Memory B cell (primary cell): ENCODE measurements around the gene SAG.

Source experiments
- ATAC-seq: fragments of 150-1000 bp; cut with Tn5 transposase; 2 replicates; pipeline ENCODE4 v1.10.0; 2021; ENCODE audit warnings: low read depth, mild to moderate bottlenecking, moderate library complexity
- DNase-seq, 2 donors: peaks; one replicate each; pipeline ENCODE4 v3.0.0; 2022; ENCODE audit warnings: low spot score in 2 of 2
- H3K27ac Mint-ChIP-seq: one replicate; pipeline ENCODE4 v1.8.0; 2022; ENCODE audit warnings: mild to moderate bottlenecking, moderate library complexity, mixed read lengths
- H3K27me3 Mint-ChIP-seq: one replicate; pipeline ENCODE4 v1.8.0; 2022; ENCODE audit warnings: mixed read lengths
- H3K36me3 Mint-ChIP-seq: one replicate; pipeline ENCODE4 v1.8.0; 2022; ENCODE audit warnings: mild to moderate bottlenecking, mixed read lengths
- H3K4me1 Mint-ChIP-seq: one replicate; pipeline ENCODE4 v1.8.0; 2022; ENCODE audit warnings: mixed read lengths
- H3K4me3 Mint-ChIP-seq: one replicate; pipeline ENCODE4 v1.8.0; 2022; ENCODE audit warnings: mild to moderate bottlenecking, moderate library complexity, mixed read lengths
- H3K9me3 Mint-ChIP-seq: one replicate; pipeline ENCODE4 v1.8.0; 2022; ENCODE audit warnings: mixed read lengths

Gene SAG

GRCh38 chr2:233301248-233301647, 6.4 kb upstream of the SAG start:
- Mint-ChIP-seq H3K9me3 (no peaks in the 10 kb centered on the region), H3K27me3 (no peaks in the 10 kb centered on the region), H3K27ac (no peak overlapping the region), H3K4me1 (peaks cover 6% of the 10 kb centered on the region), H3K36me3 (peaks cover 2% of the 10 kb centered on the region), H3K4me3 (no peak overlapping the region)
- DNase-seq (no peak), ATAC-seq (no peak)

GRCh38 chr2:233301811-233302210, 5.8 kb upstream of the SAG start:
- Mint-ChIP-seq H3K36me3 (peaks cover 2% of the 10 kb centered on the region), H3K4me1 (peaks cover 6% of the 10 kb centered on the region), H3K9me3 (no peaks in the 10 kb centered on the region), H3K27me3 (no peaks in the 10 kb centered on the region), H3K4me3 (no peak overlapping the region), H3K27ac (no peak overlapping the region)
- ATAC-seq: no peak
- DNase-seq: no peak

- peaks cover 2% of the 10 kb centered on the region for H3K36me3 Mint-ChIP-seq
- H3K9me3 Mint-ChIP-seq: no peaks in the 10 kb centered on the region
- ATAC-seq (no peak), DNase-seq (no peak)
- no peaks in the 10 kb centered on the region for H3K27me3 Mint-ChIP-seq
- H3K27ac Mint-ChIP-seq: no peak overlapping the region
- peaks cover 6% of the 10 kb centered on the region for H3K4me1 Mint-ChIP-seq
- H3K4me3 Mint-ChIP-seq: no peak overlapping the region
Observed at GRCh38 chr2:233303252-233303651, 4.4 kb upstream of the SAG start.

GRCh38 chr2:233311241-233311926, 3.8 kb downstream of the SAG start:
- Mint-ChIP-seq H3K27ac (no peak overlapping the region), H3K27me3 (no peaks in the 10 kb centered on the region), H3K9me3 (no peaks in the 10 kb centered on the region), H3K4me1 (peaks cover 13% of the 10 kb centered on the region), H3K4me3 (no peak overlapping the region), H3K36me3 (no peaks in the 10 kb centered on the region)
- ATAC-seq (no peak), DNase-seq (no peak)

GRCh38 chr2:233312874-233313273, 5.3 kb downstream of the SAG start:
- no peaks in the 10 kb centered on the region for H3K9me3 Mint-ChIP-seq
- H3K27ac Mint-ChIP-seq: no peak overlapping the region
- DNase-seq (no peak), ATAC-seq (peak; percentile 21)
- no peaks in the 10 kb centered on the region for H3K27me3 Mint-ChIP-seq
- H3K4me1 Mint-ChIP-seq: peaks cover 16% of the 10 kb centered on the region
- H3K4me3 Mint-ChIP-seq: no peak overlapping the region
- H3K36me3 Mint-ChIP-seq: no peaks in the 10 kb centered on the region

GRCh38 chr2:233314180-233314925, 6.7 kb downstream of the SAG start:
- Mint-ChIP-seq H3K27me3 (no peaks in the 10 kb centered on the region), H3K36me3 (no peaks in the 10 kb centered on the region), H3K9me3 (no peaks in the 10 kb centered on the region), H3K4me3 (no peak overlapping the region), H3K4me1 (peaks cover 16% of the 10 kb centered on the region), H3K27ac (no peak overlapping the region)
- no peak for ATAC-seq
- no peak for DNase-seq

- DNase-seq (no peak), ATAC-seq (no peak)
- Mint-ChIP-seq H3K4me1 (peaks cover 16% of the 10 kb centered on the region), H3K9me3 (no peaks in the 10 kb centered on the region), H3K36me3 (no peaks in the 10 kb centered on the region), H3K4me3 (no peak overlapping the region), H3K27me3 (no peaks in the 10 kb centered on the region), H3K27ac (no peak overlapping the region)
Observed at GRCh38 chr2:233317196-233317943, 9.8 kb downstream of the SAG start.

GRCh38 chr2:233319256-233319655, 11.6 kb downstream of the SAG start:
- DNase-seq: no peak
- H3K27me3 Mint-ChIP-seq: no peaks in the 10 kb centered on the region
- H3K4me1 Mint-ChIP-seq: peaks cover 16% of the 10 kb centered on the region
- H3K27ac Mint-ChIP-seq: no peak overlapping the region
- no peaks in the 10 kb centered on the region for H3K9me3 Mint-ChIP-seq
- no peaks in the 10 kb centered on the region for H3K36me3 Mint-ChIP-seq
- no peak overlapping the region for H3K4me3 Mint-ChIP-seq
- no peak for ATAC-seq

GRCh38 chr2:233320470-233320869, 12.9 kb downstream of the SAG start:
- DNase-seq (no peak), ATAC-seq (no peak)
- no peaks in the 10 kb centered on the region for H3K27me3 Mint-ChIP-seq
- H3K27ac Mint-ChIP-seq: no peak overlapping the region
- no peaks in the 10 kb centered on the region for H3K36me3 Mint-ChIP-seq
- H3K9me3 Mint-ChIP-seq: no peaks in the 10 kb centered on the region
- peaks cover 24% of the 10 kb centered on the region for H3K4me1 Mint-ChIP-seq
- no peak overlapping the region for H3K4me3 Mint-ChIP-seq

GRCh38 chr2:233321166-233321565, 13.6 kb downstream of the SAG start:
- no peaks in the 10 kb centered on the region for H3K36me3 Mint-ChIP-seq
- no peaks in the 10 kb centered on the region for H3K27me3 Mint-ChIP-seq
- no peaks in the 10 kb centered on the region for H3K9me3 Mint-ChIP-seq
- DNase-seq: no peak
- no peak overlapping the region for H3K27ac Mint-ChIP-seq
- peaks cover 27% of the 10 kb centered on the region for H3K4me1 Mint-ChIP-seq
- ATAC-seq: no peak
- H3K4me3 Mint-ChIP-seq: no peak overlapping the region

GRCh38 chr2:233323851-233324250, 16.2 kb downstream of the SAG start:
- no peak overlapping the region for H3K27ac Mint-ChIP-seq
- ATAC-seq (no peak), DNase-seq (no peak)
- no peaks in the 10 kb centered on the region for H3K36me3 Mint-ChIP-seq
- no peaks in the 10 kb centered on the region for H3K27me3 Mint-ChIP-seq
- no peaks in the 10 kb centered on the region for H3K9me3 Mint-ChIP-seq
- no peak overlapping the region for H3K4me3 Mint-ChIP-seq
- peaks cover 28% of the 10 kb centered on the region for H3K4me1 Mint-ChIP-seq

- Mint-ChIP-seq H3K27ac (no peak overlapping the region), H3K27me3 (no peaks in the 10 kb centered on the region), H3K4me3 (no peak overlapping the region), H3K9me3 (no peaks in the 10 kb centered on the region), H3K36me3 (no peaks in the 10 kb centered on the region), H3K4me1 (peaks cover 38% of the 10 kb centered on the region)
- DNase-seq (no peak), ATAC-seq (no peak)
Observed at GRCh38 chr2:233325256-233325655, 17.6 kb downstream of the SAG start.

- no peak overlapping the region for H3K4me3 Mint-ChIP-seq
- ATAC-seq (no peak), DNase-seq (no peak)
- no peaks in the 10 kb centered on the region for H3K9me3 Mint-ChIP-seq
- H3K27me3 Mint-ChIP-seq: no peaks in the 10 kb centered on the region
- no peaks in the 10 kb centered on the region for H3K36me3 Mint-ChIP-seq
- peaks cover 41% of the 10 kb centered on the region for H3K4me1 Mint-ChIP-seq
- H3K27ac Mint-ChIP-seq: no peak overlapping the region
Observed at GRCh38 chr2:233325814-233326213, 18.2 kb downstream of the SAG start.

- ATAC-seq: no peak
- Mint-ChIP-seq H3K27ac (no peak overlapping the region), H3K4me3 (no peak overlapping the region), H3K4me1 (peaks cover 44% of the 10 kb centered on the region), H3K27me3 (no peaks in the 10 kb centered on the region), H3K36me3 (no peaks in the 10 kb centered on the region), H3K9me3 (no peaks in the 10 kb centered on the region)
- DNase-seq: no peak
Observed at GRCh38 chr2:233326500-233326899, 18.9 kb downstream of the SAG start.
